ENCODE data around the gene IFI6. TPM values are rescaled to one million over a fixed set of nuclear protein-coding genes. Genes with fewer than 3 reads are reported as not detected.
A peak's percentile ranks its signal among the peaks of the same experiment; 100 is the strongest.

Gene IFI6
- total and polyA plus RNA-seq, 2 of the 13 experiments (the other 11 are each of a cell fraction or from before 2014, with no cell fraction given), result 12.9 to 13.2 TPM

DNA sequence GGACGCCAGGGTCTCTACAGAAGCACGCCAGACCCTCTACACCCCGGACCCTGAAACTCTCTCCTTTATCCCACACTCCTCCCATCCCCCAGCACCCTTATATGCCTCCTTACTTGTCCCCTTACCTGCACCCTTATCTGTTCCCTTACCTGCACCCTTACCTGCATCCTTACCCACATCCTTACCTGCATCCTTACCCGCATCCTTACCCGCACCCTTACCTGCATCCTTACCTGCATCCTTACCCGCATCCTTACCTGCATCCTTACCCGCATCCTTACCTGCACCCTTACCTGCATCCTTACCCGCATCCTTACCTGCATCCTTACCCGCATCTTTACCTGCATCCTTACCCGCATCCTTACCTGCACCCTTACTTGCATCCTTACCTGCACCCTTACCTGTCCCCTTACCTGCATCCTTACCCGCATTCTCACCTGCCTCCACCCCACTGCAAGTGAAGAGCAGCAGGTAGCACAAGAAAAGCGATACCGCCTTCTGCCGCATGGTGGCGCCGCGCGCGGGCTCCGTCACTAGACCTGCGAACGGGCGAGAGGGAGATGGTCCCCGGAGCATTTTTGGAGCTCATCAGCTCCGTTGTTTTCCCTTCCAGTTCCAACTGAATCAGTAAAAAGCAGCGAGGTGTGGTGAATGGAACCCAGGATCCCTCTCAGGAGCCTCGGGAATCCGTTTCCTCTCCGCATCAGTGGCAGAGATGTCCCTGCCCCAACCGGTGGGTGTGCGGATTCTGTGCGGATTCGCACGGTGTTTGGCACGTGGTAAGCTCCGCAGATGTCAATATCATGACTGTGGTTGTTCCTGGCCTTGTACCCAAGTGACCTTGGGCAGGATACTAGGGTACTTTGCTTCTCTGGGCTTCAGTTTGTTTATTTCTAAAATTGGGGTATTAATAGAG lies 2.9 kb downstream of the IFI6 start (continued):
- TF ChIP-seq, protein P1, sequence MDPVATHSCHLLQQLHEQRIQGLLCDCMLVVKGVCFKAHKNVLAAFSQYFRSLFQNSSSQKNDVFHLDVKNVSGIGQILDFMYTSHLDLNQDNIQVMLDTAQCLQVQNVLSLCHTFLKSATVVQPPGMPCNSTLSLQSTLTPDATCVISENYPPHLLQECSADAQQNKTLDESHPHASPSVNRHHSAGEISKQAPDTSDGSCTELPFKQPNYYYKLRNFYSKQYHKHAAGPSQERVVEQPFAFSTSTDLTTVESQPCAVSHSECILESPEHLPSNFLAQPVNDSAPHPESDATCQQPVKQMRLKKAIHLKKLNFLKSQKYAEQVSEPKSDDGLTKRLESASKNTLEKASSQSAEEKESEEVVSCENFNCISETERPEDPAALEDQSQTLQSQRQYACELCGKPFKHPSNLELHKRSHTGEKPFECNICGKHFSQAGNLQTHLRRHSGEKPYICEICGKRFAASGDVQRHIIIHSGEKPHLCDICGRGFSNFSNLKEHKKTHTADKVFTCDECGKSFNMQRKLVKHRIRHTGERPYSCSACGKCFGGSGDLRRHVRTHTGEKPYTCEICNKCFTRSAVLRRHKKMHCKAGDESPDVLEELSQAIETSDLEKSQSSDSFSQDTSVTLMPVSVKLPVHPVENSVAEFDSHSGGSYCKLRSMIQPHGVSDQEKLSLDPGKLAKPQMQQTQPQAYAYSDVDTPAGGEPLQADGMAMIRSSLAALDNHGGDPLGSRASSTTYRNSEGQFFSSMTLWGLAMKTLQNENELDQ (CRISPR knock-in tag; IDR thresholded peaks at IDR 0.05; ENCODE audit: borderline replicate concordance), result no peak
- TF ChIP-seq SRY (CRISPR knock-in tag; IDR thresholded peaks at IDR 0.05) (no peak), ZFP82 (CRISPR knock-in tag; IDR thresholded peaks at IDR 0.05; ENCODE audit: borderline replicate concordance) (no peak), KAT7 (CRISPR knock-in tag; IDR thresholded peaks at IDR 0.05; ENCODE audit: borderline replicate concordance) (no peak), SMAD9 (CRISPR knock-in tag; IDR thresholded peaks at IDR 0.05) (no peak), THAP11 (CRISPR knock-in tag; IDR thresholded peaks at IDR 0.05) (0 out of 2 replicates have a peak, but pooled peaks have one; percentile 26), ZNF20 (CRISPR knock-in tag; IDR thresholded peaks at IDR 0.05) (no peak), IKZF1 (IDR thresholded peaks at IDR 0.05) (no peak), TAF1 (CRISPR knock-in tag; IDR thresholded peaks at IDR 0.05) (no peak), RARA (CRISPR knock-in tag; IDR thresholded peaks at IDR 0.05) (no peak), TBX2 (CRISPR knock-in tag; IDR thresholded peaks at IDR 0.05; ENCODE audit: borderline replicate concordance) (0 out of 2 replicates have a peak, but pooled peaks have one; percentile 19), RXRA (CRISPR knock-in tag; IDR thresholded peaks at IDR 0.05) (no peak), SPEN (CRISPR knock-in tag; IDR thresholded peaks at IDR 0.05; ENCODE audit: low read depth) (peak; percentile 41; the same call in 1 of the 2 replicates), ZMAT3 (CRISPR knock-in tag; conservative IDR thresholded peaks at IDR 0.05) (no peak), ZNF567 (CRISPR knock-in tag; IDR thresholded peaks at IDR 0.05; ENCODE audit: borderline replicate concordance) (no peak)
- TF ChIP-seq, protein P2, sequence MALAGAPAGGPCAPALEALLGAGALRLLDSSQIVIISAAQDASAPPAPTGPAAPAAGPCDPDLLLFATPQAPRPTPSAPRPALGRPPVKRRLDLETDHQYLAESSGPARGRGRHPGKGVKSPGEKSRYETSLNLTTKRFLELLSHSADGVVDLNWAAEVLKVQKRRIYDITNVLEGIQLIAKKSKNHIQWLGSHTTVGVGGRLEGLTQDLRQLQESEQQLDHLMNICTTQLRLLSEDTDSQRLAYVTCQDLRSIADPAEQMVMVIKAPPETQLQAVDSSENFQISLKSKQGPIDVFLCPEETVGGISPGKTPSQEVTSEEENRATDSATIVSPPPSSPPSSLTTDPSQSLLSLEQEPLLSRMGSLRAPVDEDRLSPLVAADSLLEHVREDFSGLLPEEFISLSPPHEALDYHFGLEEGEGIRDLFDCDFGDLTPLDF (CRISPR knock-in tag; IDR thresholded peaks at IDR 0.05), result no peak
- TF ChIP-seq, protein P3, sequence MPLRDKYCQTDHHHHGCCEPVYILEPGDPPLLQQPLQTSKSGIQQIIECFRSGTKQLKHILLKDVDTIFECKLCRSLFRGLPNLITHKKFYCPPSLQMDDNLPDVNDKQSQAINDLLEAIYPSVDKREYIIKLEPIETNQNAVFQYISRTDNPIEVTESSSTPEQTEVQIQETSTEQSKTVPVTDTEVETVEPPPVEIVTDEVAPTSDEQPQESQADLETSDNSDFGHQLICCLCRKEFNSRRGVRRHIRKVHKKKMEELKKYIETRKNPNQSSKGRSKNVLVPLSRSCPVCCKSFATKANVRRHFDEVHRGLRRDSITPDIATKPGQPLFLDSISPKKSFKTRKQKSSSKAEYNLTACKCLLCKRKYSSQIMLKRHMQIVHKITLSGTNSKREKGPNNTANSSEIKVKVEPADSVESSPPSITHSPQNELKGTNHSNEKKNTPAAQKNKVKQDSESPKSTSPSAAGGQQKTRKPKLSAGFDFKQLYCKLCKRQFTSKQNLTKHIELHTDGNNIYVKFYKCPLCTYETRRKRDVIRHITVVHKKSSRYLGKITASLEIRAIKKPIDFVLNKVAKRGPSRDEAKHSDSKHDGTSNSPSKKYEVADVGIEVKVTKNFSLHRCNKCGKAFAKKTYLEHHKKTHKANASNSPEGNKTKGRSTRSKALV (CRISPR knock-in tag; IDR thresholded peaks at IDR 0.05), result no peak
- TF ChIP-seq, protein P4, sequence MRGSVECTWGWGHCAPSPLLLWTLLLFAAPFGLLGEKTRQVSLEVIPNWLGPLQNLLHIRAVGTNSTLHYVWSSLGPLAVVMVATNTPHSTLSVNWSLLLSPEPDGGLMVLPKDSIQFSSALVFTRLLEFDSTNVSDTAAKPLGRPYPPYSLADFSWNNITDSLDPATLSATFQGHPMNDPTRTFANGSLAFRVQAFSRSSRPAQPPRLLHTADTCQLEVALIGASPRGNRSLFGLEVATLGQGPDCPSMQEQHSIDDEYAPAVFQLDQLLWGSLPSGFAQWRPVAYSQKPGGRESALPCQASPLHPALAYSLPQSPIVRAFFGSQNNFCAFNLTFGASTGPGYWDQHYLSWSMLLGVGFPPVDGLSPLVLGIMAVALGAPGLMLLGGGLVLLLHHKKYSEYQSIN (CRISPR knock-in tag; IDR thresholded peaks at IDR 0.05; ENCODE audit: borderline replicate concordance), result no peak
- TF ChIP-seq, protein P5, sequence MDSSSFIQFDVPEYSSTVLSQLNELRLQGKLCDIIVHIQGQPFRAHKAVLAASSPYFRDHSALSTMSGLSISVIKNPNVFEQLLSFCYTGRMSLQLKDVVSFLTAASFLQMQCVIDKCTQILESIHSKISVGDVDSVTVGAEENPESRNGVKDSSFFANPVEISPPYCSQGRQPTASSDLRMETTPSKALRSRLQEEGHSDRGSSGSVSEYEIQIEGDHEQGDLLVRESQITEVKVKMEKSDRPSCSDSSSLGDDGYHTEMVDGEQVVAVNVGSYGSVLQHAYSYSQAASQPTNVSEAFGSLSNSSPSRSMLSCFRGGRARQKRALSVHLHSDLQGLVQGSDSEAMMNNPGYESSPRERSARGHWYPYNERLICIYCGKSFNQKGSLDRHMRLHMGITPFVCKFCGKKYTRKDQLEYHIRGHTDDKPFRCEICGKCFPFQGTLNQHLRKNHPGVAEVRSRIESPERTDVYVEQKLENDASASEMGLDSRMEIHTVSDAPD (CRISPR knock-in tag; IDR thresholded peaks at IDR 0.05), result no peak
- TF ChIP-seq, protein P6, sequence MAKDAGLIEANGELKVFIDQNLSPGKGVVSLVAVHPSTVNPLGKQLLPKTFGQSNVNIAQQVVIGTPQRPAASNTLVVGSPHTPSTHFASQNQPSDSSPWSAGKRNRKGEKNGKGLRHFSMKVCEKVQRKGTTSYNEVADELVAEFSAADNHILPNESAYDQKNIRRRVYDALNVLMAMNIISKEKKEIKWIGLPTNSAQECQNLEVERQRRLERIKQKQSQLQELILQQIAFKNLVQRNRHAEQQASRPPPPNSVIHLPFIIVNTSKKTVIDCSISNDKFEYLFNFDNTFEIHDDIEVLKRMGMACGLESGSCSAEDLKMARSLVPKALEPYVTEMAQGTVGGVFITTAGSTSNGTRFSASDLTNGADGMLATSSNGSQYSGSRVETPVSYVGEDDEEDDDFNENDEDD (CRISPR knock-in tag; IDR thresholded peaks at IDR 0.05; ENCODE audit: borderline replicate concordance), result 0 out of 2 replicates have a peak, but pooled peaks have one; percentile 13
